GM18508 (cell line): ENCODE data around the gene ACTN3.
A peak's percentile ranks its signal among the peaks of the same experiment; 100 is the strongest.
"Not testable (repeated sequence)": the region's sequence is repeated elsewhere in the genome, so short reads cannot be mapped to it uniquely, and the experiment has no call there.

Experiments
- ATAC-seq: cut with Tn5 transposase; IDR thresholded peaks from one replicate; pipeline ENCODE4 v1.9.1; 2021; ENCODE audit warnings: moderate number of reproducible peaks; ENCODE audit not compliant: insufficient read depth, unreplicated experiment

Gene ACTN3

DNA sequence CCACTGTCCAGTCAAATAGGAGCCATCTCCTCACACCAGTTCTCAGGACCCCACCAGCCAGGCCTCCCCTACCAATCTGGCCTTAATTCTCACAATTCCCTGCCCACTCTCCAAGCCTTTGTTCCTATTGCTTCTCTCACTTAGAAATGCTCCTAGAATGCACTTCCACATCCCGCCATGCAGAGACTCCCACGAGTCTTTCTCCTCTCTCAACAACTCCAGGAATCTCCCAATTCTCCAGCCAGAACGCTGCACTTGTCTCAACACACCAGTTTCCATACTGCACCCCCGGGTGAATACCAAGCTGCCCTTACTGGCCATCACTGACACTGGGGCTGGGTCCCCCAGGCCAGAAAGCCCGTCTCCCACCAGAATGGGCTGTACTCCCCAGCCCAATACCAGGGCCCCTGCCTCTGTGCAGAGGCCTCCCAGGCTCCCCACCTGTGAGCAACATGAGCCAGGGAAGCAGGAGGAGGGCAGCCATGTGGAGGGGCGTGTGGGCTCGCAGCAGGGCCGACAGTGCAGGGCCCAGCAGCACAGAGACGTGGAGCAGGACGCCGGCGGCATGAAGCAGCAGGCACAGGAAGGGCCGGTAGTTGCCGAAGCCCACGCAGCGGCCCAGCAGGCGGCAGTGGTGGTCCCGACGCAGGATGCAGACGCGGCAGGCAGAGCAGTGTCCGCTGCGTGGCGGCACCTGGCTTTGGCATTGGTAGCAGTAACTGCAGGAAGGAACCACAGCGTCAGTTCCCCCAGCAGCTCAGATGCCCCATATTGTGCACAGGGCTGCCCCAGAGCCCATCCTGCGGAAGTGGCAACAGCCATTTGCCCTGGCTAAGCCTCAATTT, 3.2 kb upstream of the ACTN3 start:
- no peak for ATAC-seq

DNA sequence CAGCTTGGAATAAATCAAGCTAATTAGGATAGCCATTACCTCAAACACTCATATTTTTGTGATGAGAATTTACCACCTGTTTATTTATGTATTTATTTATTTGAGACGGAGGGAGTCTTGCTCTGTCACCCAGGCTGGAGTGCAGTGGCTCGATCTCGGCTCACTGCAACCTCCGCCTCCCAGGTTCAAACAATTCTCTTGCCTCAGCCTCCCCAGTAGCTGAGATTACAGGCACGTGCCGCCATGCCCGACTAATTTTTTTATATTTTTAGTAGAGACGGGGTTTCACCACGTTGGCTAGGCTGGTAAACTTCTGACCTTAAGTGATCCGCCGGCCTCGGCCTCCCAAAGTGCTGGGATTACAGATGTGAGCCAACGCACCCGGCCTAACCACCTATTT, 1.8 kb upstream of the ACTN3 start:
- not testable (repeated sequence) for ATAC-seq

DNA sequence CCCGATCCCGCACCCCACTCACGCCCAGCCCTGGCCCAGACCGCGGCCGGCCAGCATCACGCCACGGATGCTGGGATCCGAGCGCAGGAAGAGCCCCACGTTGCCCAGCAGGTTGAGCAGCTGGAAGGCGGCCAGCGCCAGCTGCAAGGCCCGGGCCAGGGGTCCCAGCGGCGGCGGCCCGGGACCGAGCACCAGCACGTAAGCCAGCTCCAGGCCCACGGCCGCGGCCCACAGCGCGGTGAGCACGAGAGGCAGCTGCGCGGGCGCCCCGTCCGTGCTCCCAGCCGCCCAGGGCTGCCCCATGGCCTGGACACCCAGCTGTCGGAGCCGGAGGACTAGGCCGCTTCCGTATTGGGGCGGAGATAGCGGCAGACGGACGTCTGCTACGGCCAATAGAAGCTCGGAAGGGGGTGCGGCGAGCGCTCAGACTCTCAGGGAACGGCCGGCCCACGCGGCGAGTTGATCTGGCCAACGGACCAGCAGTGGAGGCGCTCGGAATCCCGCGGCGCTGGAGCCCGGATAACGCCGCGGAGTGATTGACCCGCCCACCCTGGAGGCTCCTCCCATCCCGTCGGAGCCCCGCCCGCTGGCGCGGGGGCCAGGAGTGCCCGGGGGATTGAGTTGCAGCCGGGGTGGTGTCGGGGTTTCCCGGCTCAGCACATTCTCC, 869 bp upstream of the ACTN3 start, which contains the start of gene ZDHHC24:
ZDHHC24 (minus strand) TSS at position 348 of the 667 bp plus-strand sequence; CDS start at position 303, 45 bp downstream.
- ATAC-seq = peak; percentile 43

DNA sequence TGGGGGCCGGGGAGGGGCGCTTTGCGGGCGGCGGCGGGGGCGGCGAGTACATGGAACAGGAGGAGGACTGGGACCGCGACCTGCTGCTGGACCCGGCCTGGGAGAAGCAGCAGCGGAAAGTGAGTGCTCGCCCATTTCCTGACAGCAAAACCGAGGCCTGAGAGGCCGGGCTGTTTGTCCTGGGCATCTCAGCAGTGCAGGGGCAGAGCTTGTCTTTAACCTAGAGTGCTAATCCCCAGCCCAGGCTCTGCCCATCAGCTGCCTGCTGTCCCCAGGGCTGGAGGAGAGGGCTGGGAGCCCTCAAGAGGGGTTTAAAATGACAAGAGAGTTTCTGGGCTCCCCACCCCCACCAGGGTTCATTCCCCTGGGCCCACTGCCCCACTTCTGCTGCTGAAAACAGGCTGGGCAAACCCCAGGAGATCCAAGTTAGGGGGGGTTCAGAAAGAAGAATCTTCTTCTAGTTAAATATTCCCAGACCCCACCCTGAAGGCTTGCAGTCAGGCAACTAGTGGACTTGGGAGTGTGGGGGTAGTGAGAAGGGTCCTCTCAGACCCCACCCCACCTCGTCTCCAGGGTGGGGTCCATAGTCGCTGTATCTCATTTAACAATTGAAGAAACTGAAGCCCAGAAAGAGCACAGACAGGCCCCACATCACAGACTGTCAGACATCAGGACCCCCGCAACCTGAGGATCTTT, 411 bp downstream of the ACTN3 start:
- ATAC-seq = no peak

DNA sequence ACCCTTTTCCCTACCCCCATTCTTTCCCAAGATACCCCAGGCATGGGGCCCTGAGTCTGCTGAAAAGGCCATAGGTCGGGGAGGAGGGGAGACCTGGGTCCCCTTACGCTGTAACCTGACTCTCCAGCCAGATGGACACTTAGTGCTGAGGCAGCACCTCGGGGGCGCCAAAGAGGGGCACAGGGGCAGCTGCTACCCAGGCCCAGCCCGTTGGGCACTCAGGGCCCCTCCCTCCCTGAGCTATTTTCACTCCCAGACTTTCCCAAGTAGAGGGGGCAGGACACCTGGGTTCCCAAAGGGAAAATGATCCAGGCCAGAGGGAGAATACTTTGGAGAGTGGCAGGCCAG, 933 bp downstream of the ACTN3 start:
- ATAC-seq = no peak

DNA sequence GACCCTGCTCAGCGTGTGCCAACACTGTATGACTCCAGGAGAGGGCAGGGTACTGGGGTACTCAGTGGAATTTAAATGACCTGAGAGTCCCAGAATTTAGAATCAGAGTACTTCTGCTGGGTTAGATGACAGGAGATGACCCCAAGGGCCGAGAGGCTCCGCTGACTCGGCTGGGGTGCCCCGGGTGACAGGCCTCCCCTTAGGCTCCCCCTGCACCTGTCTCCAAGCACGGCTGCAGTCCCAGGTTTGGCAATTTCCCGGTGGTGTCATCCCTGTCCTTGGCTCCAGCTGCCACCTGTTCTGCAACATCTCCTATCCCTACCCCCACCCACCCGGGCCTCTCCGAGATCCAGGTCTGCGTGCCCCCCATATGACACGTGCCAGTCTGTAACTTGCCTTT, 1.3 kb downstream of the ACTN3 start:
- no peak for ATAC-seq

DNA sequence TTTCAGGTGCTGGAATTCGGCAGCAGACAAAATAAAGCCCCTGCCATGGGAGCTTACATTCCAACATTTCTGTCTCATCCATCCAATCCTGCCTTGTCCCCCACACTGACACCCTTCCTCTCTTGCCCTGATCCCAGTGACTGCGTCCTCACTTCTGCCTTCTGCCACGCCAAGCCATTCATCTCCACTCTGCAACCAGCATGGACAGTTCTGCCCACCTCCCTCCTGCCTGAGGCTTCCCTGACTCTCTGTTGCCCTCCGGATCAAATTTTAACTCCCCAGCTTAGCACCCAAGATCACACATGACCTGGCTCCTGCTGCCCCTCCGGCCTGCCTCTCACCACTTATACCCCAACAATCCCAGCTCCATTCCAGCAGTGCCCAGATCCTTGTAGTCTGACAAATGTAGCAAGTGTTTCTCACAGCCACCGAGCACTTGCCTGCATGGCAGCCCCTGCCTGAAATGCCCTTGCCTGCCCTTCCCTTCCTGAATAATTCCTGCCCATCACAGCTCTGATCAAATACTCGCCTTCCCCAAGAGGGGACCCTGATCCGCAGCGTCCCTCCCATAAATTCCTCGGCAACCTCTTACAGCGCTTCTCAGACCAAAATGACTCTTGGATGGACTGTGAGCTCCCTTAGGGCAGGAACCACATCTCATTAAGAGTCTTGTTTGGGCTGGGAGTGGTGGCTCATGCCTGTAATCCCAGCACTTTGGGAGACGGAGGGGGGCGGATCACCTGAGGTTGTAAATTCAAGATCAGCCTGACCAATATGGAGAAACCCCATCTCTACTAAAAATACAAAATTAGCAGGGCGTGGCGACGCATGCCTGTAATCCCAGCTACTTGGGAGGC, 2.3 kb downstream of the ACTN3 start:
- no peak for ATAC-seq

DNA sequence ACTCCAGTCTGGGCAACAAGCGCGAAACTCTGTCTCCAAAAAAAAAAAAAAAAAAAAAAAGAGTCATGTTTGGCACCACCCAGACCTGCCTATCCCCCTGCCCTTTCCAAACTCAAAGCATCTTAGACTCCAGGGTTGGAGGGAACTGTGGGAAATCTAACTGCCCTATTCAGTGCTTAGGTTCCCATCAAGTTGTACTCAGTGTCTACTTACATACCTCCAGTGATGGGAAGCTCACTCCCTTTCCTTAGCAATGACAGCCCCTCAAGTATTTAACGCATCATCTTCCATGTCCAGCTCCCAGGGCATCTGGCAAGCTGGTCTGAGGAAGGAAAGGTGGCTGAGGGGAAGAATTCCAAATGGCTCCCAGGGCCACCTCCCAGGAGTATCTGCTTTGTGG, 3.0 kb downstream of the ACTN3 start:
- no peak for ATAC-seq

DNA sequence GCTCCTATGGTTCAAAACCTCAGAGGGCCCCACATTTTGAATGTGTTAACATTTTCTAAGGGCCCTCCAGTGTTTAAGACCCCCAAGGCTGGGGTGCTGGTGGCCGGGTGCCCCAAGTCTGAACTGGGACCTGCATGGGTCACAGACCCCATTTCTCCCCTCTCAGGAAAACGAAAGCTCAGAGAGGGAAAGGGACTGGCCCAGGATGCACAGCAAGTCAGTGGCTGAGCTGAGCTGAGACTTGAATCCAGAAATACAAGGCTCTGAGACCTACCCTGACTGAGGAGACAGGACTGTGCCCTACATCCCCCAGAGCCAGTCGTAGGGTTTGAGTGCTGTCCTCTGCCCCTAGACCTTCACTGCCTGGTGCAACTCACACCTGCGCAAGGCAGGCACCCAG, 4.2 kb downstream of the ACTN3 start:
- no peak for ATAC-seq

DNA sequence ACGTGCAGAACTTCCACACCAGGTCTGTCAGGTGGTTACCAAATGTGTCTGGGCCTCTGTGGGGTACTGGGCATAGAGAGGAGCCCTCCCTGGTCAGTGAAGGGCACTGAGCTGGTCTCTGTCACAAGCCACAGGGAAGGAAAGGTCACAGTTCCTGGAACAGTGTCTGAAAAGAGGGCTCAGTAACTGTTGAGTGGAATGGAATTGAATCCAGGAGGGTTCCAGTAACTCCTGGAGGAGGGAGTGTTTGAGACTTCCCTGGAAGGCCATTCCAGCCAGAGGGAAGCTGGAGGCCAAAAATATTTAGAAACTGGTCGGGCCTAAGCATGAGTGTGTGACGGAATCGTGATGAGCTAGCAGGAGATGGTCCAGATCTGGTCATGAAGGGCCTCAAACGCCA, 7.9 kb downstream of the ACTN3 start:
- ATAC-seq = no peak

DNA sequence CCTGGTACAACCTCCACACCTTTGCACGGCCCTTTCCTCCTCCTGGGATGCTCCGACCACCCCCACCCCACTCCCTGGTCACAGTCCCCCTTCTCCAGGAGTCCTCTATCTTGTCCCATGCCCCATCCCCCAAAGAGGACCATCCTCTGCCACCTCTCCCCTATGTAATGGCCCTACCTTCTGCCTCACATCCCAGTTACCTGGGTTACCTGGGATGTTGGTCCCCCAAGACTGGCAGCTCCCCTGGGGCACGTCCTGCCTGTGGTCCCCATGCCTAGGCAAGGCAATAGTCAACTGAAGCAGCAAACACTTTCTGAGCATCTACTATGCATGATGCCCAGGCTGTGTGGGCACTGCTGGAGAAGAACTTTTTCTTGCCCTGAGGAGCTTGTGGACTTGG, 8.7 kb downstream of the ACTN3 start:
- ATAC-seq = no peak

DNA sequence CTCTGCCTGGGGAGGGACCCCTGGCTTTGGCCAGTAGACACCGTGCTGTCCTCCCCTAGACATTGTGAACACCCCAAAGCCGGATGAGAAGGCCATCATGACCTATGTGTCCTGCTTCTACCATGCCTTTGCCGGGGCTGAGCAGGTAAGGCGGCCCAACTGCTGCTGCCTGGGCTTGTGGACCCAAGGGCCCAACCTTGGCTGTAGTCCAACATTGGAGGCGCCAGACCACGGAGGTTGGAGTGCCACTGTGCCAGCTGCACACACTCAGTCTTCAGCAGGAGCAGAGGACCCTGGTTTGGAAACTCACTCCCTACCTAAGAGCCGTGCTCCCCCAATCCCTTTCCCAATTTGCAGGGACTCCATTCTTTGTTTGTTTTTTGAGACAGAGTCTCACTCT, 9.4 kb downstream of the ACTN3 start:
- no peak for ATAC-seq

DNA sequence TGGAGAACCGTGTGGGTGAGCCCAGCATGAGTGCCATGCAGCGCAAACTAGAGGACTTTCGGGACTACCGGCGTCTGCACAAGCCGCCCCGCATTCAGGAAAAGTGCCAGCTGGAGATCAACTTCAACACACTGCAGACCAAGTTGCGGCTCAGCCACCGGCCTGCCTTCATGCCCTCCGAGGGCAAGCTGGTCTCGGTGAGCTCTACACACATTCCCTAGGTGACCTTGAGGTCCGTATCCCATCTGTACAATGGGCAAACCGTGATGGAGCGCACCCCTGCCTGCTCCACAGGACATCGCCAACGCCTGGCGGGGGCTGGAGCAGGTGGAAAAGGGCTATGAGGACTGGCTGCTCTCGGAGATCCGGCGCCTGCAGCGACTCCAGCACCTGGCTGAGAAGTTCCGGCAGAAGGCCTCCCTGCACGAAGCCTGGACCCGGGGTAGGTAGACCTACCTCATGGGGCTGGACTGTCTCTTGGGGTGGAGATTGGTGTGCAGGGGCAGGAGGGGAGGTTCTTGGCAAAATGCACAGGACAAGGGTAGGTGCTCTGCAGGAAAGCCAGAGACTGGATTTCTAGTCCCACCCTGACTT, 11.1 kb downstream of the ACTN3 start:
- no peak for ATAC-seq

DNA sequence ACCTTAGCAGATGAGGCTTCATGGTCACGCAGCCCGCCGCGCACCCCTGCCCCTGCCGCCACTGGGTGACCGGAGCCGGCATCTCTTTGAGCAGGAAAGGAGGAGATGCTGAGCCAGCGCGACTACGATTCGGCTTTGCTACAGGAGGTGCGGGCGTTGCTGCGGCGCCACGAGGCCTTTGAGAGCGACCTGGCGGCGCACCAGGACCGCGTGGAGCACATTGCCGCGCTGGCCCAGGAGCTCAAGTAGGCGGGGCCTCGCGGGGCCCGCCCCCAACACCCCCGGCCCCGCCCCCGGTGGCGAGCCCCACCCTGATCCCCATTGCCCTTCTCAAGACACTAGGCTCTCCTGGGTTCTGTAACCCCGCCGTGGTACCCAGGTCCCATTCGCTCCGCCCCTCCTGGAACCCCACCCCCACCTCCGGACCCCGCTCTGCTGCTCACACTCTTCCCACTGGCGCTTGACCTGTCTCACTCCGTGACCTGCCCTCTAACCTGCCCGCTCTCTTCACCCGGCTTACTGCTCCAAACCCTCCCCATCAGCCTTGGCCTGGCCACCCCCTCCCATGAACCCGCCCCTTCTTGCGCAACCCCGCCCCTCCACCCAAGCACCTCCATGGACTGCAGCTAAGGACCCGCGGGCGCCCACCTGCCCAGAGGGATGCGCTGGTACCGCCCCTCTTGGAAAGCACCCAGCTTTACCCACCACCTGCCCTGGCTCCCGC, 12.6 kb downstream of the ACTN3 start:
- ATAC-seq = no peak

DNA sequence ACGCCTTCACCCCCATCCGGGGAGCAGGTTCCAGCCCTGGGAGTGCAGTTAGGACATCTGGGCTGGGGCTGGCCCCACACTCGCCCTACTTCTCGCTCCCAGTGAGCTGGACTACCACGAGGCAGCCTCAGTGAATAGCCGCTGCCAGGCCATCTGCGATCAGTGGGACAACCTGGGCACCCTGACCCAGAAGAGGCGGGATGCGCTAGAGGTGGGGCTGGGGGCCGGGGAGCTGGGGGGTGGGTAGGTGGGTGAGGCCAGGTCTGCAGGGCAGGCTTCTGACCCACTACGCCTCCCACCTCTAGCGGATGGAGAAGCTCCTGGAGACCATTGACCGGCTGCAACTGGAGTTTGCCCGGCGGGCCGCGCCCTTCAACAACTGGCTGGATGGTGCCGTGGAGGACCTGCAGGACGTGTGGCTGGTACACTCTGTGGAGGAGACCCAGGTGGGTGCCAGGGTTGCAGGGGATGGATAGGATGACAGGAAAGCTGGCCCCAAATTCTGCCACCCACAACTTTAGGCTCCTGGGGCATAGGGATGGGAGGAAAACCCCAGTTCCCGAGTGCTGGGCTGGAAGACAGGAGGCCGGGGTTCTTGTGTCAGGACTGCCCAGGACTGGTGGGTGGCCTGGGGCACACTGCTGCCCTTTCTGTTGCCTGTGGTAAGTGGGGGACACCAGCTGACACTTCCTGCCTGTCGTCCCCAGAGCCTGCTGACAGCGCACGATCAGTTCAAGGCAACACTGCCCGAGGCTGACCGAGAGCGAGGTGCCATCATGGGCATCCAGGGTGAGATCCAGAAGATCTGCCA, 13.4 kb downstream of the ACTN3 start:
- no peak for ATAC-seq

DNA sequence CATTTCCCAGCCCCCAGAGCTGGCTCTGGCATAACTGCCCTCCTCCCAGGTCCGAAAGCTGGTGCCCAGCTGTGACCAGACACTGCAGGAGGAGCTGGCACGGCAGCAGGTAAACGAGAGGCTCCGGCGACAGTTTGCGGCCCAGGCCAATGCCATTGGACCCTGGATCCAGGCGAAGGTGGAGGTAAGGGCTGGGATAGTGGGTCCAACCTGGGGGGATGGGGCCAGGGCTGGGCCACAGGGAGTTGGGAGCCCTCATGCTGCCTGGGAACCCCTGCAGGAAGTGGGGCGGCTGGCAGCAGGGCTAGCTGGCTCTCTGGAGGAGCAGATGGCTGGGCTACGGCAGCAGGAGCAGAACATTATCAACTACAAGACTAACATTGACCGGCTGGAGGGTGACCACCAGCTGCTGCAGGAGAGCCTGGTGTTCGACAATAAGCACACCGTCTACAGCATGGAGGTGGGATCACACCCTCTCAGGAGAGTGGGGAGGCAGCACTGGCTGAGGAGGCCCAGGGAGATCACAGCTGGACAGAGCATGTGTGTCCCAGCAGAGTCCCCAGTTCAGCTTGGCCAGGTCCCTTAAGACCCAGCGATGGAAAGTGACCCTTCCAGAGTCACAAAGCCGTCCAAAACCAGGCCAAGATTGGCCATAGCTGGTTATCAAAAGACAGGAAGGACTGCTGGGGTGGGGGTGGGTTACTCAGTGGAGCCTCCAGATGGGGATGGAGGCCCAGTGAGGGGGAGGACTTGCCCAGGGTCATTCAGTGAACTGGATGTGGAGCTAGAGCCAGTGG, 14.7 kb downstream of the ACTN3 start:
- no peak for ATAC-seq

DNA sequence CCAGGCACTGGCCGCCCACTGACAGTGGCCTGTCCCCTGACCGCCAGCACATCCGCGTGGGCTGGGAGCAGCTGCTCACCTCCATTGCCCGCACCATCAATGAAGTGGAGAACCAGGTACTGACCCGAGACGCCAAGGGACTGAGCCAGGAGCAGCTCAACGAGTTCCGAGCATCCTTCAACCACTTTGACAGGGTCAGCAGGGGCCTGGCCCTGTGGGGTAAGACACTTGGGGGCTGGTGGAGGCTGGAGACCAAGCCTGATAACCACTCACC, 15.2 kb downstream of the ACTN3 start:
- ATAC-seq = no peak

DNA sequence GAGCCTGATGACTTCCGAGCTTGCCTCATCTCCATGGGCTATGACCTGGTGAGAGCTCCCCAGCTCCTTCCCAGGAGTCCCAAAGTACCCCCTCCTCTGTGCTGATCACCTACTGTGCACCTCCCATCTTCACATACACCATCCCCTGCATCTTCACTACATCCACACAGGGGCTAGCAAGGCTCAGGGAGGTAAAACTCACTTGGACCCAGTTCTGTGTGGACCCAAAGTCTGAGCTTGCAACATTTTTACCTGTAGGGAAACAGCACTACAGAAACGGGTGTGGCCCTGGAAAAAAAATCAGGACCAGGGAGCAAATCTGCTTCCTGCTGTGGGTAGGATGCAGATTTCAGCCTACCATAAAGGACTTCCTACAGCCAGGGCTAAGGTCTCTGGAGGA, 15.6 kb downstream of the ACTN3 start:
- ATAC-seq = no peak
